NCI-H69 (cell line): ENCODE measurements around the gene C6orf89.
"Not testable (repeated sequence)": the region's sequence is repeated elsewhere in the genome, so short reads cannot be mapped to it uniquely, and the experiment has no call there.

Experiments used
- DNase-seq: peaks from one replicate; lab custom pipeline; 2025; lab: John Stamatoyannopoulos, UW

Gene C6orf89

GRCh38 chr6:36949076-36949475 is 63.3 kb downstream of the C6orf89 start:
- not testable (repeated sequence) for DNase-seq

- no peak for DNase-seq
These were observed 63.9 kb downstream of the C6orf89 start for GRCh38 chr6:36949636-36950035.

GRCh38 chr6:36953931-36954261 is 68.1 kb downstream of the C6orf89 start:
- DNase-seq: no peak

- DNase-seq: no peak
These were observed 68.6 kb downstream of the C6orf89 start, which contains the start of gene PI16 for GRCh38 chr6:36954262-36954931. PI16 (plus strand) TSS chr6:36954738; CDS start chr6:36954761, 23 bp downstream.

DNA sequence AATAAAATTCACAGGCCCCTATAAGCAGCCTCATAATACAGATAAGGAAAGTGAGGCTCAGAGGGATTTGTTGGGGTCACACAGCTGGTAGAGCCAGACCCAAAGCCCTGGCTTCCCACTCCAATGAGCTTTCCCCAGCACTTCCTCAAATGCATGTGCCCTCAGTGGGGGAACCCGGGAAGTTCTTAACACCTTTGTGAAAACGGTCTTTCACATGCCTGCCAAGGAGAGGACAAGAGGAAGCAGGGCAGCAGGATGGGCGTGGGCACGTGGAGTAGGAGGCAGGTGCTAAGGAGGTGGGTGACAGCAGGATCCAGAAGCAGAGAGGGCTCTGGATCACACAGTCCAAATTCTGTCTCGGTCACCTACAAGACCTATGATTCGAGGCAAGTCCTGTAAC is 69.4 kb downstream of the C6orf89 start:
- DNase-seq: no peak

DNA sequence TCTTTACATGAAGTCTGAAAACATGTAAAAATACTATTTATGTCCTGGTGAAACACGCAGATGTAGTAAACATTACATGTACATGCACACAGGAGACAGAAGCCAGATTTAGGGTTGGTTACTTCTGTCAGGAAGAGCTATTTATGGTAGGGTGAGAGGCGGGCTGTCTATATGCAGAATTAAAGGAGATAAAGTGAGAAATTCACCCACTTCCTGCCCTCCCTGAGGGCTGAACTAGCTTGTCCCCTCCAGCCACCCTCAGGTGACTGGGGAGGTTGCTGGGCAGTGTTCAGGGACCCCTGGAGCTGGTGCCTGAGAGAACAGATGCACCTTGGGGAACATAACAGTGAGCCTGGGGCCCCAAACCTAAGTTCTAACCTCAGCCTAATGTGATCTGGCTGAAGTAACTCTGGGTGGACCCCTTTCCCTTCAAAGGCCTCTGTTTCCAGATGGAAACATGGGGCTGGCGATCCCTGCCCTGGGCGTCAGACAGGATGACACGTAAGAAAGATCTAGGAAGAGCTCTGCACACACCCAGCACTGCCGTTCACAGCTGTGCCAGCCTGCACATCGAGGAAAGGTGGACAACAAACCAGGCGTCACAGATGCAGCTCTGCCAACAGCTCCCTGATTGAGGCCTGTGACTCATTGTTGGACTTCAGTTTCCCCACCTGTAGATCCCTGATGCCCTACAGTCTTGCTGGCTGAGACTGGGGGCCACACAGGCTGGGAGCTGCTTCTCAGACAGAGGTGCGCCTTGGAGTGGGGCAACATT is 70.1 kb downstream of the C6orf89 start:
- DNase-seq: peak; percentile 44

GRCh38 chr6:36956446-36956820 is 70.7 kb downstream of the C6orf89 start:
- no peak for DNase-seq

GRCh38 chr6:36957773-36958271 is 72.1 kb downstream of the C6orf89 start:
- DNase-seq: no peak

- no peak for DNase-seq
These were observed 73.2 kb downstream of the C6orf89 start for GRCh38 chr6:36958775-36959554.

- DNase-seq: no peak
These were observed 74.0 kb downstream of the C6orf89 start for GRCh38 chr6:36959555-36960250.

GRCh38 chr6:36961441-36962435 is 76.0 kb downstream of the C6orf89 start:
- DNase-seq: no peak

DNA sequence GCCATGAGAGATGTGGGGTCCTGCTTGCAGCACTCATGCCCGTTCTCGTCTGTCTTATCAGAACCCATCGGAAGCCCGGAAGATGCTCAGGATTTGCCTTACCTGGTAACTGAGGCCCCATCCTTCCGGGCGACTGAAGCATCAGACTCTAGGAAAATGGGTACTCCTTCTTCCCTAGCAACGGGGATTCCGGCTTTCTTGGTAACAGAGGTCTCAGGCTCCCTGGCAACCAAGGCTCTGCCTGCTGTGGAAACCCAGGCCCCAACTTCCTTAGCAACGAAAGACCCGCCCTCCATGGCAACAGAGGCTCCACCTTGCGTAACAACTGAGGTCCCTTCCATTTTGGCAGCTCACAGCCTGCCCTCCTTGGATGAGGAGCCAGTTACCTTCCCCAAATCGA is 77.1 kb downstream of the C6orf89 start:
- DNase-seq: peak; percentile 69

DNA sequence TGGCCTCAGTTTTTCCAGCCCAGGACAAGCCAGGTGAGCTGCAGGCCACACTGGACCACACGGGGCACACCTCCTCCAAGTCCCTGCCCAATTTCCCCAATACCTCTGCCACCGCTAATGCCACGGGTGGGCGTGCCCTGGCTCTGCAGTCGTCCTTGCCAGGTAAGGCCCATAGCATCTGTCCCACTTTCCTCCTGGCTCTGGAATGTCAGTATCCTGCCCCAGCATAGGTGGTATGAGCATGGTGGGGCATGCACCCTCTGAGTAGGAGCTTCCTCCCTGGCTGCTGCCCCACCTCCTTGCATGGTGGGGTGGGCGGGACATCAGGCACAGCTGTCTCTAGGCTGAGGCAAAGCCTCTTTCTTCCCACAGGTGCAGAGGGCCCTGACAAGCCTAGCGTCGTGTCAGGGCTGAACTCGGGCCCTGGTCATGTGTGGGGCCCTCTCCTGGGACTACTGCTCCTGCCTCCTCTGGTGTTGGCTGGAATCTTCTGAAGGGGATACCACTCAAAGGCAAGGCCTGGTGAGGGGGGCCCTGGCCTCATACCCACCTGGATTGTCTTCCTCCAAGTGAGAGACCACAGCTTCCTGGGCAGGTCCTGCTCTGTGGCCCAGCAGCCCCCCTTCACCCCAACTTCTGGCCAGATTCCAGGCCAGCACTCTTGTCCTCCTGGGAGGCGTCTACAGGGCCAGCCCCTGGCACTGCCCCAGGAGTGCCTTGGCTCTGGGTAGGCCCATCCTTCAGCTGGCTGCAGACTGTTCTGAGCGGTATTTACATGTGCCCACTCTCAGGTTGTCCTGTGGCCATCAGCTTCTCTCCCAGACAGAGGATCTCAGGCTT is 77.9 kb downstream of the C6orf89 start:
- DNase-seq: peak; percentile 58

DNA sequence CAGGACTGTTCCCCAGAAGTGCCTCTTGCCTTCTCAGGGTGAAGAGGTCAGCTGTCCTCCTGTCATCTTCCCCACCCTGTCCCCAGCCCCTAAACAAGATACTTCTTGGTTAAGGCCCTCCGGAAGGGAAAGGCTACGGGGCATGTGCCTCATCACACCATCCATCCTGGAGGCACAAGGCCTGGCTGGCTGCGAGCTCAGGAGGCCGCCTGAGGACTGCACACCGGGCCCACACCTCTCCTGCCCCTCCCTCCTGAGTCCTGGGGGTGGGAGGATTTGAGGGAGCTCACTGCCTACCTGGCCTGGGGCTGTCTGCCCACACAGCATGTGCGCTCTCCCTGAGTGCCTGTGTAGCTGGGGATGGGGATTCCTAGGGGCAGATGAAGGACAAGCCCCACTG is 78.6 kb downstream of the C6orf89 start:
- no peak for DNase-seq

- no peak for DNase-seq
These were observed 79.2 kb downstream of the C6orf89 start for GRCh38 chr6:36964908-36965307.

- no peak for DNase-seq
These were observed 81.5 kb downstream of the C6orf89 start for GRCh38 chr6:36967301-36967700.

- no peak for DNase-seq
These were observed 82.0 kb downstream of the C6orf89 start for GRCh38 chr6:36967757-36968156.

DNA sequence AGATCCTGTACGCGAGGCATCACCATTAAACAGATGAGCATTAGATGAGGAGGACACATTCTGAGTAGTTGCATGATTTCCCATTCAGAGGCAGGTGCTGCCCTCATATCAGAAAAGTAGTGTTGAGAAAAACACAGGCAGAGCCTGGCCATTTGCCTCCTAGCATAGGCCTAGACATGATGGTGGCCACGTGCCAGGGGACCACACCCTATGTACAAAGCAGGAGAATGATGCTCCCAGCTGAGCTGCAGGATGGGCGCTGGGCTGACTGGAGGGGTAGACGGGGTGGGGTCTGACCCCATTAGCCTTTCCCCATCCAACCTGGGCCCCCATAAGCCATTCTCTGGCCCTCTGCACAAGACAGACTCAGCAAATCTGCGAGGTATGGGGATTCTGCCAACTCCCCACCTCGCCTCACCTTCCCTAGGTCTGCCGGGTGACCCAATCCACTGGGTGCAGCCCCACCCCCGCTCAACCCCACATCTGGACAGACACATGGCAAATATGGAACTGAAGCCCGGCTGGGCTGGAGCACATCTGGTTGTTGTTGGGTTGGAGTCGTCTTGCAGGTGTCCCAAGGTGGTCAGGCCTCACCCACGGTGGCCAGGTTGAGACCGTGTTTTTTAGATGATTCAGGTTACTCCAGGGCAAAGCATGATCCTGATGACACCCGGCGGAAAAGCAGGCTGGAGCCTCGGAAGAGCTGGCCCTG is 82.7 kb downstream of the C6orf89 start:
- peak; percentile 62 for DNase-seq

GRCh38 chr6:36969240-36969691 is 83.5 kb downstream of the C6orf89 start:
- no peak for DNase-seq
